ENCODE measurements around the gene NMNAT1.

Gene NMNAT1

DNA sequence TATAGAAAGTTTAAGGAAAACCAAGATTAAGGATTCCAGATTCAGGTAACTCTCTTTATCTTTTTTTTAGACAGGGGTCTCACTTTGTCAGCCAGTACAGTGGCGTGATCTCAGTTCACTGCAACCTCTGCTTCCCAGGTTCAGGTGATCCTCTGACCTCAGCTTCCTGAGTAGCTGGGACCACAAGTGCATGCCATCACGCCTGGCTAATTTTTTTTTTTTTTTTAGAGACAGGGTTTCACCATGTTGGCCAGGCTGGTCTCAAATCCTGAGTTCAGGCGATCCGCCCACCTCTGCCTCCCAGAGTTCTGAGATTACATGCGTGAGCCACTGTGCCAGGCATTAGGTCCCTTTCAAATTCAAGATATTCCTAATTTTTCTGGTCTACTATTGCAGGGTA lies 16.0 kb upstream of the NMNAT1 start:
- no peaks in the 10 kb centered on the region for H3K27me3 ChIP-seq (replicated peaks)
- H3K4me3 ChIP-seq (ENCODE audit: low read depth, low read length) = no peak overlapping the region
- in situ Hi-C loops (cut with HindIII; ENCODE audit: low pct_ligation_motif_present, low sequenced_read_pairs) = no loop called here
- no peak overlapping the region for H3K27ac ChIP-seq
- H3K36me3 ChIP-seq (replicated peaks) = peaks cover 6% of the 10 kb centered on the region
- no peak for DNase-seq
- TF ChIP-seq, protein P1, sequence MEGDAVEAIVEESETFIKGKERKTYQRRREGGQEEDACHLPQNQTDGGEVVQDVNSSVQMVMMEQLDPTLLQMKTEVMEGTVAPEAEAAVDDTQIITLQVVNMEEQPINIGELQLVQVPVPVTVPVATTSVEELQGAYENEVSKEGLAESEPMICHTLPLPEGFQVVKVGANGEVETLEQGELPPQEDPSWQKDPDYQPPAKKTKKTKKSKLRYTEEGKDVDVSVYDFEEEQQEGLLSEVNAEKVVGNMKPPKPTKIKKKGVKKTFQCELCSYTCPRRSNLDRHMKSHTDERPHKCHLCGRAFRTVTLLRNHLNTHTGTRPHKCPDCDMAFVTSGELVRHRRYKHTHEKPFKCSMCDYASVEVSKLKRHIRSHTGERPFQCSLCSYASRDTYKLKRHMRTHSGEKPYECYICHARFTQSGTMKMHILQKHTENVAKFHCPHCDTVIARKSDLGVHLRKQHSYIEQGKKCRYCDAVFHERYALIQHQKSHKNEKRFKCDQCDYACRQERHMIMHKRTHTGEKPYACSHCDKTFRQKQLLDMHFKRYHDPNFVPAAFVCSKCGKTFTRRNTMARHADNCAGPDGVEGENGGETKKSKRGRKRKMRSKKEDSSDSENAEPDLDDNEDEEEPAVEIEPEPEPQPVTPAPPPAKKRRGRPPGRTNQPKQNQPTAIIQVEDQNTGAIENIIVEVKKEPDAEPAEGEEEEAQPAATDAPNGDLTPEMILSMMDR (IDR thresholded peaks at IDR 0.05; ENCODE audit: low read depth, low read length, missing control alignments) = no peak

DNA sequence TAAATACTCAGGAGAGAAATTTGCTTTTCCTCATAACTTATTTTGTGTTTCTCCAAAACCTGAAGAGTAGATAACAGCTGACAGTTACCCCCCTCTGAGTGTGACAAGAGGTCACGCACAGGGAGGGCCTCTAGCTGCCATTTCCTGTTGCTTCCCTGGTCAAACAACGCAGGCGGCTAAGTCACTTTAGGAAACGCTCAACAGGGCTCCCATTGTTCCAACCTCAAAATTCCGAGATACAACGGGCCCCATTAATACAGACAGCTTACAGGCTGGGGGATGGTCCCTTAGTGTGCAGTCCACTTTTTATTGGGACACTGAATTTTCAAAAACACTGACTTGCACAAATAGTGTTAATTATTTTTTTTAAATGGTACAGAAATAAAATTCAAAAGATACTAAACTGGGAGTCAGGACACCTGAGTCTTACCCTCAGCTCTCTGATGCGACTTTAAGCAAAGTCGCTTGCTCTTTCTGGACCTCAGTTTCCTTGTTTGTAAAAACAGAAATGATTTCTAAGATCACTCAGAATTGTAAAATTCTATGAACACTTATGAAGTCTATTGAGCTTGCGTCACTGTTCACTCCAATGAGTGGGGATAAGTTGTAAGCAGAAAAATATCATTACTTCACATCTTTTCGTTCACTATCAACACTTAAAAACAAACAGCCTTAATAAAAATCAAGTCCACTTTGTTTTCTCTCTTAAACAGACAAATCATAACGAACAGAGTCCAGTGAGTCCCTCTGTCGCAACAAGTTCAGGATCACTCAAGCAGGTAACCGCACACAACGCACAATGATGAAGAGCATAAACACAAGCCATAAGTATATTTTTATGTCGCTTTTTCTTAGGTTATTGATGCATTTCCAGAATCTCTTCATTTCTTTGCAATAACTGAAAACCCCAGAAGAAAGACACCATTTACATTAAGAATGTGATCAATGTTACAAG lies 13.6 kb upstream of the NMNAT1 start:
- H3K36me3 ChIP-seq (replicated peaks) = peaks cover 9% of the 10 kb centered on the region
- in situ Hi-C loops (cut with HindIII; ENCODE audit: low pct_ligation_motif_present, low sequenced_read_pairs) = no loop called here
- TF ChIP-seq, protein P1 (IDR thresholded peaks at IDR 0.05; ENCODE audit: low read depth, low read length, missing control alignments) = no peak
- H3K27ac ChIP-seq = no peak overlapping the region
- H3K27me3 ChIP-seq (replicated peaks) = no peaks in the 10 kb centered on the region
- DNase-seq = no peak
- no peak overlapping the region for H3K4me3 ChIP-seq (ENCODE audit: low read depth, low read length)

DNA sequence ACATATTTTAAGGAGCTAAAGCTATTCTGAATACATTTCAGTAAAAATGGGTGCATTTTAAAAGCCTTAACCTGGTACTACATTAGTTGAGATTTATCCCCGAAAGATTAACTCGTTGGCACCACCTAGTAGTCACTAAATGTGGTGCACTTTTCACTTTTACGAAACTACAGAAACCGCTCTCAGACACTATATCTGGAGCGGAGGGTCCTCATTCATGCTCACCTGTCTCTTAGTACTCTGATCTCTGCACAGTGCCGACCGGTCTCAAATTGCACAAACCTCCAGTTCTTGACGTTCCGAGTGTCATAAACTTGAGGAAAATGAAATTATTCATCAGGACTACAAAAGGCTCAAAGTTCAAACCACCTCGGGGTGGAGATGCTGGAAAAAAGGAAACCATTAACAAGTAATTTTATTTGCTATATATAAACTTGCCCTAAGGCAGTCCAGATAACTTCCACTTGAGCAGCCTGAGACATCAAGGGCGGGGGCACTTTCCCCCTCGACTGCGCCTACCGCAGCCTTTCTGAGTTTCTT lies 806 bp upstream of the NMNAT1 start:
- H3K27me3 ChIP-seq (replicated peaks) = no peaks in the 10 kb centered on the region
- peak overlapping the region; percentile 90 for H3K4me3 ChIP-seq (ENCODE audit: low read depth, low read length)
- DNase-seq = peak; percentile 56
- H3K27ac ChIP-seq = peak overlapping the region; percentile 90
- in situ Hi-C loops (cut with HindIII; ENCODE audit: low pct_ligation_motif_present, low sequenced_read_pairs) = no loop called here
- H3K36me3 ChIP-seq (replicated peaks) = peaks cover under 1% of the 10 kb centered on the region
- TF ChIP-seq, protein P1 (IDR thresholded peaks at IDR 0.05; ENCODE audit: low read depth, low read length, missing control alignments) = peak; percentile 63

DNA sequence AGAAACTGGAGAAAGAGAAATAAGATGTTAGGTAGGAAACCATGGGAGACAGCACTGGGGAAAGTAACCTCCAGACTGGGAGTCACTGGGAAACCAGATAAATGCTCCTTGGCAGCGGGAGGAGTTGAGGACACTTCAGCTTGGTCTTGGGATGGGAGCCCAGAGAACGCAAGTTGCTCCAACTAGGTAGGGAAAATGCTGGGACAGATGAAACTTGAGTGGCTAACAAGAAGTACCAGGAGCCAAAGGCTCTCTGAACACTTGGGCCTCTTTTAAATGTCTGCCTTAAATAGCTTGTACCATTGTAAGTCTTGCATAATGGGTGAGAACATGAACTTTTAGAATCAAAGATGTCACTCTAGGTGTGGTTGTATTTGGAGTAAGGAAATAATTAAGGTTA lies 3.0 kb downstream of the NMNAT1 start:
- Histone ChIP-seq H3K27ac (no peak overlapping the region), H3K36me3 (replicated peaks) (no peaks in the 10 kb centered on the region), H3K4me3 (ENCODE audit: low read depth, low read length) (no peak overlapping the region), H3K27me3 (replicated peaks) (no peaks in the 10 kb centered on the region)
- no peak for DNase-seq
- in situ Hi-C loops (cut with HindIII; ENCODE audit: low pct_ligation_motif_present, low sequenced_read_pairs) = no loop called here
- TF ChIP-seq, protein P1 (IDR thresholded peaks at IDR 0.05; ENCODE audit: low read depth, low read length, missing control alignments) = no peak

DNA sequence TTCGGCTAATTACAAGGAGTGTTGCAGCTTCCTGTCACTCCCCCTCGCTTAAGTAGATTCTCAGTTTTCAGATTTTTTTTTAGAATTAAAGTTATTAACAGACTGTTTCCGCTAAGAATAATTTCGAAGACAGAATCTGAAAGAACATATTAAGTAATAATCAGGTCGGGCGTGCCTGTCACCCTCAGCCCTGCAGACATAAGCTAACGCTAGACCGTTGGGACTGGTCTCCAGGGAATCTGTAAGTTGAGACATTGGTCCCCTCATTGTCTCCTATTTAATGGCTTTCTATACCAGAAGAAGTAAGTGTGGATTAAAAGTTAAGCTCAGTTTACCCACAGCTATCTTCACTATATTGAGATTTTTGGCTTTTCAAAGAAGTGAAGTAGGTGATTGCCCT lies 14.5 kb downstream of the NMNAT1 start:
- Histone ChIP-seq H3K27ac (no peak overlapping the region), H3K27me3 (replicated peaks) (no peaks in the 10 kb centered on the region), H3K4me3 (ENCODE audit: low read depth, low read length) (no peak overlapping the region), H3K36me3 (replicated peaks) (no peaks in the 10 kb centered on the region)
- in situ Hi-C loops (cut with HindIII; ENCODE audit: low pct_ligation_motif_present, low sequenced_read_pairs) = no loop called here
- DNase-seq = no peak
- TF ChIP-seq, protein P1 (IDR thresholded peaks at IDR 0.05; ENCODE audit: low read depth, low read length, missing control alignments) = no peak

All from brain microvascular endothelial cell (primary cell).